Hematopoietic multipotent progenitor cell (in vitro differentiated cells): ENCODE data around the gene WNK2. TPM values are rescaled to one million over a fixed set of nuclear protein-coding genes. Genes with fewer than 3 reads are reported as not detected.
A peak's percentile ranks its signal among the peaks of the same experiment; 100 is the strongest.

Experiments
- DNase-seq, 3 donors: peaks; one replicate each; pipeline ENCODE4 v3.0.0-alpha.2; 2011 to 2015; ENCODE audit warnings: low read depth in 2 of 3, low spot score in 2 of 3
- total RNA-seq: library from RNA; depleted of rRNA; stranded (reverse); fragments of >200 nt; gene quantifications from one replicate; pipeline ENCODE4 v1.2.3, GENCODE V29; 2012

The WNK2 gene
- total RNA-seq, 1 donor: under 0.01 TPM

GRCh38 chr9:93262537-93263310 is 78.8 kb downstream of the WNK2 start:
- no peak for DNase-seq

DNA sequence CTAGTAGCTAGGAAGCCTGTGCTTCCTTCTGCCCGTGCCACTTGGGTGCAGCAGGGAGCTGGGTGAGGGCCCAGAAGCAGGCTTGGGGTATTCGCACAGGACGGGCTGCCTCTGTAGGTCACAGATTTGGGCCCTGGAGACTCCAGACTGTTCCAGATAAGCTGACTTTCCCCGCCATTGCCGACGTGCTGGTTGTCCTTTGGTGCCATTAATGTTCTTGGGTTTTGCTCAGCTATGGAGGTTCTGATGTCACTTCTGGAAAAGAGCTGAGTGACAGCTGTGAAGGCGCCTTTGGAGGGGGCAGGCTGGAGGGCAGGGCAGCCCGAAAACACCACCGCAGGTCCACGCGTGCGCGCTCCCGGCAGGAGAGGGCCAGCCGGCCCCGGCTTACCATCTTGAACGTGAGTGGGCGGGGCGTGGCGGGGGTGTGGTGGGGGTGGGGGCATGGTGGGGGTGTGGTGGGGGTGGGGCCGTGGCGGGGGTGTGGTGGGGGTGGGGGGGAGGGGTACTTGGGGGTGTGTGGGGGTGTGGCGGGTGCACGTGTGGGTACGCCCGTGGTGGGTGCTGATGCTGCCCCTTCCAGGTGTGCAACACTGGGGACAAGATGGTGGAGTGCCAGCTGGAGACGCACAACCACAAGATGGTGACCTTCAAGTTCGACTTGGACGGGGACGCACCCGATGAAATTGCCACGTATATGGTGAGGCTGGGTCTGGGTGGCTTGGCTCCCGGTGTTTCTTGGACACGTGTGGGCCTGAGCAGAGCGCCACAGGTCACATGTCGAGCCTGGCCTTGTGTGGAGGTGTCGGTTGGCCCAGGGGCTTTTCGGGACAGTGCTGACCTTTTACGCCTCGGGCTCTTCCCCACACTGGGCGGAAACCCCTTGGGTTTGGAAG is 79.6 kb downstream of the WNK2 start:
- DNase-seq: no peak

DNA sequence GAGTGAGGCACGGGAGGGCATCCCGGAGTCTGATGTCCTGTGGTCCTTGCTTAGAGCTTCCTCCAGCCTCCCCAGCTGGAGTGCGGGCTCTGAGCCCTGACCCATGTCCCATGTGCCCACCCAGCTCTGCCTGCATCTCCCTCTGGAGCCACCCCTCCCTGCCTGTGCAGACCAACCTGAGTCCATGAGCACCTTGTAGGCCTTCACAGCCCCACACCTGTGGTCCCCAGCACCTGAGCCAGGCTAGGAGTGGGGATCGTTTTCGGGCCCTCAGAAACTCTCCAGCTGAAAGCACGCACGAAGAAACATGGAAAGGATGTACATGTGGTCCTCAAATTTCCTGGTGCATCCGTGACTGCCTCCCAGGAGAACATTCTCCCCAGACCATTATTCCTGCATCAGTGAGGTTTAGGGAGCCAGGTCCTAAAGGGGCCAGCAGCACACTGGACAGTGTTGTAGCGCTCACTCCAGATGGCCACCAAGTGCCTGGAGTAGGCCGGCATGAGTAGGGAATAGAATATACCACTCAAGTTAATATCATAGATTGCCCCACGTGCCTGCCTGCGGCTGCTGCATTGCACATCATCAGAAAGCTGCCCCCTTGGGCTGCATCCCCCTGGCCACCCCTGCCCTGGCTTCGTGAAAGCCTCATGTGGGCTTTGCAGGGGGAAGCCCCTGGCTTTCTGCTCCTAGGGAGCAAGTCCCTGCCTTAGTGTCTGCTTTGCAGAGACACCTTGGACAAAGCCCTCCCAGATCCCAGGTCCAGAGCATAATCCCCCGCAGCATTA is 80.6 kb downstream of the WNK2 start:
- DNase-seq: no peak

- DNase-seq: no peak
These were observed 81.5 kb downstream of the WNK2 start for GRCh38 chr9:93265301-93265971.

DNA sequence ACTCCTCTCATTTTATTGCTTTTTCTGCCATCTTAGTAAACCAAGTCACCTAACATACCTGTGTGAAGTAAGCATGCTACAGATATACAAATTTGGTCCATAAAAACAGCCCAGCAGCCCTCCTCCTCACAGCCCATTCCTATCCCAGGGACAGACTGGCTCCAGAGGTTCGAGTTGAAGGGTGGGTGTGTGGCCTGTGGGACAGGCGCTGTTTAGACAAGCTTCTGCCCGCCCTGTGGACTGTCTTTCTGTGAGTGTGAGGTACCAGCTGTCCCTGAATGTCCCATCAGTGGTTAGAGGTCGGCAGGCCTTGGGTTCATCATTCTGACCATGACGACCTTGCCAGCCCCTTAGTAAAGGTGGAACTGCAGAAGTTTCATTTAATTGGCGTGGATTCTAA is 82.0 kb downstream of the WNK2 start:
- DNase-seq: no peak

GRCh38 chr9:93266521-93267001 is 82.6 kb downstream of the WNK2 start:
- no peak for DNase-seq

DNA sequence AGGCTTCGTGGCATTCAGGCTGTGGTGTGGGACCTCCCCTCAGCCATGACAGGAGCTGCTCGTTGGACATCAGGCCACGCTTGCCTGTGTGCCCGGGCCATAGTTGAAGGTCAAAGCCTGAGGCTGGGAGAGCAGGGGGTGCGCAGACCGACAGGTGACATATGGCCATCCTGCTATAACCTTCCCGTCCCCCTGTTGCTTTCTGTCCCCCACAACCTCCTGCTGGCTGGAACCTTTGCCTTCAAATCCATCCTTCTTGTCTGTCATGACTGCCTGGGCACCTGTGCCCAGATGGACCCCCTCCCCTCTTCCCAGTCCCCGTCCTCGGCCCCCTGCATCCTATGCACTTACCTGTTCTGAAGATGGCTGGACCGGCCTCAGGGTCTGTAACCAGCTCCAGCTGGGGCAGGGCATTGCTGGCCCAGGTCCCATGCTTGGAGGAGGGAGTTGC is 83.2 kb downstream of the WNK2 start:
- DNase-seq: no peak

DNA sequence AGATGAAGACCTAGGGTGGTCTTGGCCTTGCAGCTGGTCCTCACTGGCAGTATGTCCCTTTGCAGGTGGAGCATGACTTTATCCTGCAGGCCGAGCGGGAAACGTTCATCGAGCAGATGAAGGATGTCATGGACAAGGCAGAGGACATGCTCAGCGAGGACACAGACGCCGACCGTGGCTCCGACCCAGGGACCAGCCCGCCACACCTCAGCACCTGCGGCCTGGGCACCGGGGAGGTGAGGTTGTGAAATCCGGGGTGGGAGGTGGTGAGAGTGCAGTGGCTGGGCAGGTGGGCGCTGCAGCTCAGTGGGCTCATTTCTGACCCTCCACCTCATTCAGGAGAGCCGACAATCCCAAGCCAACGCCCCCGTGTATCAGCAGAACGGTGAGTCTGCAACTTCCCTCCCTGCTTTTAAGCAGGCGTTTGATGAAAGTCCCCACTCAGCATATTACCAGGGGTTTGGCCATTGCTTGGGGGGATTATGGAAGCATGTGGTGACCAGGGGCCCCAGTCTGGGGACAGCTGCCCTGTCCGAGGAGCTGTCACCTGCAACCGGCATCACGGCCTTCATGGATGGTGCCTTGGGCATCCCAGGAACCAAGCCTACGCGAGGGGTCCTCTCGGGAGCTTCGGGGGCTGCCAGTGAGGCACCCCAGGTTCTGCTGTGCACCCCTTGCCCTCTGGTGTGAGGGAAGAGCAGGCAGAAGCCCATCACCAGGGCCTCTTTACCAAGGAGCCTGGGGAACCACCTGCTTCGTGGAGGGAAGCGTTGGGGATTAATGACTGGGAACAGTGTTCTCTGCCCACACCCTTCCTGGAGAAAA is 84.0 kb downstream of the WNK2 start:
- DNase-seq: no peak

- DNase-seq: peak in 1 of 3 donors; percentile 35
These were observed 84.8 kb downstream of the WNK2 start for GRCh38 chr9:93268551-93269314.

DNA sequence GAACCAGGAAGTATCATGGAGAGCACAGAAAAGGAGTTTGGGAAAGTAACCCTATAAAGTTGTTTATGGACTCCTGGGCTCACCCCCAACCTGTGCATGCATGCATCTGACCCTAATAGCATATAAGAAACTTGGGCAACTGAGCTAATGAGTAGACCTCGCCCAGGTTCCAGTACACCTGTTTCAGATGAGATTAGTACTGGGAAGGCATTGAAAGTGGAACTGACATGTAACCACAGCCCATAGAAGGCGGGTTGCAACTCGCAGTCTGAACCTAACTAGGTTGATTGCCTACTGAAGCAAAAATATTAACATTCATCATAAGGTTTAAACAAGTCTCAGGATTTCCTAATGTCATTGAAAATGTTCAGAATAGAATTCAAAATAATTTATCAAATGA is 87.0 kb downstream of the WNK2 start:
- DNase-seq: no peak

DNA sequence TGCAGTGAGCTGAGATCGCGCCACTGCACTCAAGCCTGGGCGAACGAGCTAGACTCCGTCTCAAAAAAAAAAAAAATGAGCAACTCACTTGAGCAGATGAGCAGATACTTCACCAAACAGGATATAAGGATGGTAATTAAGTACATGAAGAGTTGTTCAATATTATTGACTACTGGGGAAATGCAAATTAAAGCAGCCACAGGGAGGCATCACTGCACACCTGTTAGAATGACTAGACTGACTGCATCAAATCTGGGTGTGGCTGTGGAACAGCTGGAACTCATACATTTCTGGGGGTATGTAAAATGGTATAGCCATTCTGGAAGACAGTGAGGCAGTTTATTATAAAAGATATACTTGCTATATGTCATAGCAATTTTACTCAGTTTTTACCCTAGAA is 93.0 kb downstream of the WNK2 start:
- no peak for DNase-seq

- DNase-seq: no peak
These were observed 94.2 kb downstream of the WNK2 start for GRCh38 chr9:93278144-93278543.

DNA sequence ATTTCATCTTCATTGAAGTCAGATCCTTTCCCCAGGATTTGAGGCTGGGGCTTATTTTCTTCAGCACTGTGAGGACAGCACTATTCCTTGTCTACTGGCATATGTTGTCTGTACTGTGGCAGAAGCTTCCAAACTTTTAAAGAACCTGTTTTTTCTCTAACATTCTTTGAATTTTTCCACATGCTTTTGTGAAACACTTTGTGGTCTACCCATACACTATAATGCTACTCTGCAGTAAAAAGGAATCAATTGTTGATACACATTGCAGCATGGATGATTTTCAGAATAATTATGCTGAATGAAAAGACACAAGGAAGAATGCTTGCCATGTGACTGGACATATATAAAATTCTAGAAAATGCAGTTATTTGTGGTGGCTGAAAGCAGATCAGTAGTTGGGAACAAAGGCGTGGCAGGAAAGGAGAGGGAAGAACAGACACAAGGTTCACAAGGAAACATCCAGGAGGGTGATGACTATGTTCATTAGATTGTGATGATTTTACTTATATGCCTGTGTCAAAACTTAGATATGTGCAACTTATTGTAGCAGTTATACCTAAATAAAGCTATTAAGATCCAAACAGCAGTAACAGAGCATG is 96.8 kb downstream of the WNK2 start:
- no peak for DNase-seq

- DNase-seq: no peak
These were observed 102.6 kb downstream of the WNK2 start for GRCh38 chr9:93286252-93287188.

DNA sequence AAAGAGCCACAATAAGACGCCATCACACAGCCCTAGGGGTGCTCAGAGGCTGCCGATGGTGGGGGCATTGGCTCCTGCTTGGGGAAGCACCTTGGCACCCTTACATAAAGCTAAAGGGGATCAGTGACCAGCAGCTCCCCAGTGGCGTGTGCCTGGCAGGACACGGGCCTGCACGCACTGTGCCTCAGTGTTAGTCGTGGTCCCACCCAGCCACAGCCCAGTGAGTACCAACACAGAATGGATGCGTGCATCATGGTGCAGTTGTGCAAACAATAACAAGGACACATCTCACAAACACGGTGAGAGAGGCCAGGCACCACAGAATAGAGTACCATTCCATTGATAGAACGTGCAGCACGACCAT is 103.2 kb downstream of the WNK2 start:
- DNase-seq: no peak

- no peak for DNase-seq
These were observed 103.7 kb downstream of the WNK2 start for GRCh38 chr9:93287593-93287992.

DNA sequence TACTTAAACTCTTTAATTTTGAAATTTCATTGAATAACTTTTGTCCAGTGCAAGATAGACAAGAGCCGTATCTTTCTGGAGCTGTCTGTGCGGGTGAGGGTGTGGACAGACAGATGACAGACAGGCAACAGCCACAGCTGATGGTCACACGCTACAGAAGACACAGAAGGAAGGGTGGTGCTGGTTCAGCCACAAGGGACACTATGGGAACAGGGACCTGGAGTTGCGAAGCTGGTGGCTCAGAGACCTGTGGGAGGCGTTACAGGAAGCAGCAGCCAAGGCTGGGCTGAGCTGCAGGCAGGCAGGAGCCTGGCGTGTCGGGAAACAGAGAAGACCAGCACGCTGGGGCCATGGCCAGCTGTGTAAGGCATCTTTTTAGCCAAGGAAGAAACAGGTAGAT is 104.4 kb downstream of the WNK2 start:
- no peak for DNase-seq
